Mucosa of rectum (tissue), 2 donors: ENCODE results near the gene ARHGAP33.

Experiments
- H3K27ac ChIP-seq, 2 donors: one replicate each; pipeline ENCODE4 v1.7.0; 2013; ENCODE audit warnings: inconsistent platforms in 2 of 2, low read depth in 2 of 2, low read length in 2 of 2
- H3K27me3 ChIP-seq, 2 donors: one replicate each; pipeline ENCODE4 v1.7.0; 2013; ENCODE audit warnings: low read length in 2 of 2; ENCODE audit not compliant: control insufficient read depth in 2 of 2, insufficient read depth in 2 of 2
- H3K36me3 ChIP-seq, 2 donors: one replicate each; pipeline ENCODE4 v1.7.0; 2013; ENCODE audit warnings: low read length in 2 of 2; ENCODE audit not compliant: control insufficient read depth in 2 of 2, insufficient read depth in 2 of 2
- H3K4me1 ChIP-seq, 2 donors: one replicate each; pipeline ENCODE4 v1.7.0; 2013; ENCODE audit warnings: low read length in 2 of 2, mild to moderate bottlenecking in 1 of 2; ENCODE audit not compliant: control insufficient read depth in 2 of 2, insufficient read depth in 2 of 2
- H3K4me3 ChIP-seq, 2 donors: one replicate each; pipeline ENCODE4 v1.7.0; 2013; ENCODE audit warnings: low read length in 2 of 2
- H3K9ac ChIP-seq, 2 donors: one replicate each; pipeline ENCODE4 v1.7.0; 2013; ENCODE audit warnings: low read length in 2 of 2, low read depth in 1 of 2, mild to moderate bottlenecking in 1 of 2
- H3K9me3 ChIP-seq, 2 donors: one replicate each; pipeline ENCODE4 v1.7.0; 2013; ENCODE audit warnings: low read length in 2 of 2; ENCODE audit not compliant: control insufficient read depth in 2 of 2
- donor health status: healthy.
- donor health status: Normal muscosa, but diverticular disease.

Gene ARHGAP33

GRCh38 chr19:35733180-35734125 is 41.9 kb upstream of the ARHGAP33 start:
- H3K9ac ChIP-seq: no peak overlapping the region
- H3K9me3 ChIP-seq: no peaks in the 10 kb centered on the region
- no peaks in the 10 kb centered on the region for H3K4me1 ChIP-seq
- H3K36me3 ChIP-seq: peaks cover 65 to 73% of the 10 kb centered on the region in 2 donors
- no peak overlapping the region for H3K27ac ChIP-seq
- no peaks in the 10 kb centered on the region for H3K27me3 ChIP-seq
- no peak overlapping the region for H3K4me3 ChIP-seq

GRCh38 chr19:35734273-35734672 is 41.1 kb upstream of the ARHGAP33 start:
- Histone ChIP-seq H3K27ac (no peak overlapping the region), H3K9me3 (no peaks in the 10 kb centered on the region), H3K36me3 (peaks cover 59 to 73% of the 10 kb centered on the region in 2 donors), H3K4me1 (no peaks in the 10 kb centered on the region), H3K27me3 (no peaks in the 10 kb centered on the region), H3K9ac (no peak overlapping the region), H3K4me3 (no peak overlapping the region)

- no peak overlapping the region for H3K9ac ChIP-seq
- no peaks in the 10 kb centered on the region for H3K9me3 ChIP-seq
- peaks cover 53 to 67% of the 10 kb centered on the region in 2 donors for H3K36me3 ChIP-seq
- peaks cover under 1 to 4% of the 10 kb centered on the region in 2 donors for H3K4me1 ChIP-seq
- no peak overlapping the region for H3K27ac ChIP-seq
- H3K4me3 ChIP-seq: no peak overlapping the region
- H3K27me3 ChIP-seq: no peaks in the 10 kb centered on the region
Measured at GRCh38 chr19:35734889-35735288, 40.5 kb upstream of the ARHGAP33 start.

GRCh38 chr19:35736913-35737886 is 38.2 kb upstream of the ARHGAP33 start:
- Histone ChIP-seq H3K4me3 (no peak overlapping the region), H3K9ac (no peak overlapping the region), H3K36me3 (peaks cover 32 to 44% of the 10 kb centered on the region in 2 donors)

GRCh38 chr19:35738021-35738886 is 37.1 kb upstream of the ARHGAP33 start:
- no peaks in the 10 kb centered on the region for H3K27me3 ChIP-seq
- H3K4me3 ChIP-seq: no peak overlapping the region
- H3K9ac ChIP-seq: no peak overlapping the region
- no peaks in the 10 kb centered on the region for H3K9me3 ChIP-seq
- H3K4me1 ChIP-seq: peaks cover 8 to 16% of the 10 kb centered on the region in 2 donors
- H3K27ac ChIP-seq: no peak overlapping the region
- peaks cover 27 to 46% of the 10 kb centered on the region in 2 donors for H3K36me3 ChIP-seq

More at GRCh38 chr19:35736913-35737886, 38.2 kb upstream of the ARHGAP33 start:
- Histone ChIP-seq H3K27ac (no peak overlapping the region), H3K27me3 (no peaks in the 10 kb centered on the region), H3K9me3 (no peaks in the 10 kb centered on the region), H3K4me1 (peaks cover 6 to 12% of the 10 kb centered on the region in 2 donors)

- peaks cover 9 to 16% of the 10 kb centered on the region in 2 donors for H3K4me1 ChIP-seq
- H3K9ac ChIP-seq: no peak overlapping the region
- H3K9me3 ChIP-seq: no peaks in the 10 kb centered on the region
- H3K4me3 ChIP-seq: no peak overlapping the region
- H3K36me3 ChIP-seq: peaks cover 26 to 43% of the 10 kb centered on the region in 2 donors
- H3K27ac ChIP-seq: no peak overlapping the region
- H3K27me3 ChIP-seq: no peaks in the 10 kb centered on the region
Measured at GRCh38 chr19:35738887-35739229, 36.5 kb upstream of the ARHGAP33 start.

- Histone ChIP-seq H3K36me3 (peaks cover 25 to 37% of the 10 kb centered on the region in 2 donors), H3K9me3 (no peaks in the 10 kb centered on the region), H3K9ac (peak overlapping the region in 1 of 2 donors; percentile 32), H3K27me3 (no peaks in the 10 kb centered on the region), H3K4me3 (peak overlapping the region; percentile 76 to 85), H3K27ac (peak overlapping the region in 1 of 2 donors; percentile 86), H3K4me1 (peaks cover 15 to 23% of the 10 kb centered on the region in 2 donors)
Measured at GRCh38 chr19:35739275-35740107, 35.9 kb upstream of the ARHGAP33 start.

GRCh38 chr19:35740108-35740422 is 35.3 kb upstream of the ARHGAP33 start:
- Histone ChIP-seq H3K27me3 (no peaks in the 10 kb centered on the region), H3K9me3 (no peaks in the 10 kb centered on the region), H3K4me1 (peaks cover 18 to 26% of the 10 kb centered on the region in 2 donors), H3K9ac (peak overlapping the region; percentile 32 to 59), H3K4me3 (peak overlapping the region; percentile 76 to 85), H3K27ac (peak overlapping the region; percentile 26 to 86), H3K36me3 (peaks cover 19 to 34% of the 10 kb centered on the region in 2 donors)
